Measurements from ENCODE around the gene PHYHD1. TPM values are rescaled to one million over a fixed set of nuclear protein-coding genes. Genes with fewer than 3 reads are reported as not detected.
A peak's percentile ranks its signal among the peaks of the same experiment; 100 is the strongest.

The PHYHD1 gene
- polyA plus RNA-seq, 1 donor (not counting 4 experiments of a cell fraction or from before 2014, with no cell fraction given), result 4.7 TPM

- Histone ChIP-seq H3K79me2 (ENCODE audit: control insufficient read depth, insufficient read depth, low read length) (peaks cover 57% of the 10 kb centered on the region), H3K4me1 (ENCODE audit: control insufficient read depth, extremely low read depth, insufficient read depth, low read length) (peaks cover 69% of the 10 kb centered on the region), H4K20me1 (ENCODE audit: control insufficient read depth, extremely low read depth, insufficient read depth, low read length) (no peaks in the 10 kb centered on the region), H3K36me3 (ENCODE audit: control insufficient read depth in 2 of 2, extremely low read depth in 1 of 2, insufficient read depth in 2 of 2, low read length in 2 of 2) (peaks cover 10 to 63% of the 10 kb centered on the region in 2 experiments), H3K4me2 (ENCODE audit: control insufficient read depth, extremely low read depth, insufficient read depth, low read depth, low read length) (no peak overlapping the region), H3K4me3 (ENCODE audit: control insufficient read depth in 2 of 3, extremely low read depth in 1 of 3, insufficient read depth in 2 of 3, low read depth in 1 of 3, low read length in 3 of 3) (no peak overlapping the region), H3K27me3 (ENCODE audit: control insufficient read depth, extremely low read depth, insufficient read depth, low read length) (no peaks in the 10 kb centered on the region), H3K9me1 (ENCODE audit: control insufficient read depth, extremely low read depth, insufficient read depth, low read length) (no peaks in the 10 kb centered on the region), H3K9me3 (ENCODE audit: control insufficient read depth, low read depth, low read length) (no peaks in the 10 kb centered on the region), H3K9ac (ENCODE audit: control insufficient read depth, extremely low read depth, insufficient read depth, low read length) (no peak overlapping the region), H2AFZ (ENCODE audit: control insufficient read depth, low read length) (no peak overlapping the region), H3K27ac (ENCODE audit: control insufficient read depth, insufficient read depth, low read length) (peak overlapping the region; percentile 75)
- TF ChIP-seq CTCF (optimal IDR thresholded peaks at IDR 0.05 in 1 of 3, IDR thresholded peaks at IDR 0.05 in 1 of 3, conservative IDR thresholded peaks at IDR 0.05 in 1 of 3; ENCODE audit: extremely low read depth in 1 of 3, insufficient read depth in 2 of 3, low read length in 3 of 3) (no peak), EZH2 (IDR thresholded peaks at IDR 0.05; ENCODE audit: low read length) (no peak)
- dilution Hi-C loops (cut with MboI; ENCODE audit: extremely low pct_ligation_motif_present, low sequenced_read_pairs), result no loop called here
- DNase-seq (ENCODE audit: low read depth, low spot score) (no peak), FAIRE-seq (peak; percentile 53)
Observed at GRCh38 chr9:128898382-128898781, 22.4 kb upstream of the PHYHD1 start.

GRCh38 chr9:128898845-128899565, 21.8 kb upstream of the PHYHD1 start:
- Histone ChIP-seq H2AFZ (ENCODE audit: control insufficient read depth, low read length) (no peak overlapping the region), H3K4me3 (ENCODE audit: control insufficient read depth in 2 of 3, extremely low read depth in 1 of 3, insufficient read depth in 2 of 3, low read depth in 1 of 3, low read length in 3 of 3) (no peak overlapping the region), H3K4me1 (ENCODE audit: control insufficient read depth, extremely low read depth, insufficient read depth, low read length) (peaks cover 71% of the 10 kb centered on the region), H3K79me2 (ENCODE audit: control insufficient read depth, insufficient read depth, low read length) (peaks cover 56% of the 10 kb centered on the region), H4K20me1 (ENCODE audit: control insufficient read depth, extremely low read depth, insufficient read depth, low read length) (no peaks in the 10 kb centered on the region), H3K36me3 (ENCODE audit: control insufficient read depth in 2 of 2, extremely low read depth in 1 of 2, insufficient read depth in 2 of 2, low read length in 2 of 2) (peaks cover 9 to 58% of the 10 kb centered on the region in 2 experiments), H3K9me3 (ENCODE audit: control insufficient read depth, low read depth, low read length) (no peaks in the 10 kb centered on the region), H3K4me2 (ENCODE audit: control insufficient read depth, extremely low read depth, insufficient read depth, low read depth, low read length) (peak overlapping the region; percentile 48), H3K9ac (ENCODE audit: control insufficient read depth, extremely low read depth, insufficient read depth, low read length) (peak overlapping the region; percentile 33), H3K27me3 (ENCODE audit: control insufficient read depth, extremely low read depth, insufficient read depth, low read length) (no peaks in the 10 kb centered on the region), H3K9me1 (ENCODE audit: control insufficient read depth, extremely low read depth, insufficient read depth, low read length) (no peaks in the 10 kb centered on the region), H3K27ac (ENCODE audit: control insufficient read depth, insufficient read depth, low read length) (peak overlapping the region; percentile 75)
- TF ChIP-seq CTCF (optimal IDR thresholded peaks at IDR 0.05 in 1 of 3, IDR thresholded peaks at IDR 0.05 in 1 of 3, conservative IDR thresholded peaks at IDR 0.05 in 1 of 3; ENCODE audit: extremely low read depth in 1 of 3, insufficient read depth in 2 of 3, low read length in 3 of 3) (no peak), EZH2 (IDR thresholded peaks at IDR 0.05; ENCODE audit: low read length) (no peak)
- dilution Hi-C loops (cut with MboI; ENCODE audit: extremely low pct_ligation_motif_present, low sequenced_read_pairs), result no loop called here
- no peak for FAIRE-seq
- DNase-seq (ENCODE audit: low read depth, low spot score), result no peak

Measured in keratinocyte (primary cell).